LNCaP clone FGC (cell line): ENCODE data around the gene CCDC83.

Source experiments
- DNase-seq: peaks from one replicate; pipeline ENCODE4 v3.0.0-alpha.2; 2011; ENCODE audit warnings: low read depth
- H3K4me3 ChIP-seq: 2 replicates; pipeline ENCODE4 v1.5.1; 2011; ENCODE audit warnings: mild to moderate bottlenecking, low read depth, low read length, control low read depth
- CTCF ChIP-seq: IDR thresholded peaks from 2 replicates; pipeline ENCODE4 v1.5.1; 2012; ENCODE audit warnings: mild to moderate bottlenecking; ENCODE audit not compliant: control insufficient read depth, insufficient read depth; ENCODE audit errors: extremely low read depth

CCDC83 gene

GRCh38 chr11:85965202-85965601 lies 110.0 kb downstream of the CCDC83 start:
- no peak overlapping the region for H3K4me3 ChIP-seq
- DNase-seq: no peak
- no peak for TF ChIP-seq CTCF

GRCh38 chr11:85967457-85967856 lies 112.3 kb downstream of the CCDC83 start:
- H3K4me3 ChIP-seq: no peak overlapping the region
- no peak for TF ChIP-seq CTCF
- DNase-seq: no peak
